Activated CD4-positive, alpha-beta T cell treated with anti-CD3 and anti-CD28 coated beads, Interleukin-2, Interleukin-6, amounts not matched to agents 100 ng/mL and 50 ng/mL, durations not matched to agents 16 hours and 8 hours (primary cell): Measurements from ENCODE around the gene CDC42BPG.
A peak's percentile ranks its signal among the peaks of the same experiment; 100 is the strongest.

Experiments
- DNase-seq: peaks from one replicate; pipeline ENCODE4 v3.0.0-alpha.2; 2020

CDC42BPG gene

DNA sequence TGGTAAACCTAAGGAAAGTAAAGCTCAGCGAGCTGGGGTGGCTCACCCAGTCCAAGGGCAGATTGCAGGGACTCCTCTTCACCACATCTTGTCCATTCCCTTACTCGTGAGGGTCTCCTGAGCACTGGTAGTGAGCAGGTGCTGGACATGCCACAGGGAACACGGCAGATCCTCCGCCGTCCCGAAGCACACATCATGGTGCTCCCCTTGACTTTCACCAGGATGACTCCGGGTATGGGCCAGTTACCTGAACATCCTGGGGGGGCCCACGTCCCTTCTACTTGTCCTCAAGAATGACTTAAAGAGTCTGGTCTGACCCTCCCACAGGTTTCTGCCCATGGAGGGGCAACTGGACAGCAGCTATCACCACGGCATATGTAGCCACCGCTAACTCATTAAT is 58.1 kb downstream of the CDC42BPG start:
- no peak for DNase-seq

GRCh38 chr11:64784813-64785581 is 59.5 kb downstream of the CDC42BPG start:
- no peak for DNase-seq

- DNase-seq, result peak; percentile 100
These were observed 65.8 kb downstream of the CDC42BPG start, which contains the start of gene SF1 for GRCh38 chr11:64778473-64779298. TSS of gene SF1 (minus strand) at chr11:64778542. CDS start at chr11:64778392, 150 bp downstream.

GRCh38 chr11:64778223-64778472 is 66.3 kb downstream of the CDC42BPG start:
- no peak for DNase-seq

GRCh38 chr11:64777449-64778222 is 66.8 kb downstream of the CDC42BPG start:
- peak; percentile 87 for DNase-seq

- DNase-seq, result no peak
These were observed 67.6 kb downstream of the CDC42BPG start for GRCh38 chr11:64776875-64777274.

GRCh38 chr11:64776425-64776824 is 68.0 kb downstream of the CDC42BPG start:
- DNase-seq, result no peak

- DNase-seq, result no peak
These were observed 70.3 kb downstream of the CDC42BPG start for GRCh38 chr11:64774144-64774543.
